ENCODE results near the gene GALNT12. TPM values are rescaled to one million over a fixed set of nuclear protein-coding genes. Genes with fewer than 3 reads are reported as not detected.

GALNT12 gene
- total RNA-seq, 1 experiment from 2014 or later, result 52.9 TPM

- Histone ChIP-seq H3K4me1 (replicated peaks; ENCODE audit: insufficient read depth) (peaks cover 13% of the 10 kb centered on the region; the same call in 1 of the 2 replicates), H3K4me3 (no peak overlapping the region), H3F3A (ENCODE audit: insufficient read depth, low read depth) (peaks cover 6% of the 10 kb centered on the region), H3K79me2 (ENCODE audit: low read depth) (no peaks in the 10 kb centered on the region), H3K4me2 (no peak overlapping the region), H4K20me1 (ENCODE audit: insufficient read depth) (no peaks in the 10 kb centered on the region), H2AFZ (no peak overlapping the region), H3K9me2 (ENCODE audit: insufficient read depth) (no peaks in the 10 kb centered on the region), H3K27me3 (ENCODE audit: insufficient read depth, low read depth) (no peaks in the 10 kb centered on the region), H3K9me3 (ENCODE audit: insufficient read depth, low read depth) (no peaks in the 10 kb centered on the region), H3K27ac (no peak overlapping the region), H3K36me3 (ENCODE audit: low read depth) (peaks cover 38% of the 10 kb centered on the region)
- ChIA-PET CTCF (no interaction called here), POLR2A (ENCODE audit: unreplicated experiment) (no interaction called here)
- no TSS peak for BruUV-seq (replicated peaks)
- intact Hi-C loops (cut with micrococcal nuclease; ENCODE audit: unreplicated experiment), result loop anchor here (1.0 kb wide), 1 partner anchor 21 kb away; no protein-coding TSS in a partner anchor
- DNase-seq, result no peak
- TF ChIP-seq CTCF (conservative IDR thresholded peaks at IDR 0.05) (no peak), EZH2 (IDR thresholded peaks at IDR 0.05; ENCODE audit: low read depth) (no peak)
Measured at GRCh38 chr9:98767915-98768314, 39.6 kb upstream of the GALNT12 start.

GRCh38 chr9:98768344-98768743 lies 39.1 kb upstream of the GALNT12 start:
- intact Hi-C loops (cut with micrococcal nuclease; ENCODE audit: unreplicated experiment), result loop anchor here (1.0 kb wide), 1 partner anchor 21 kb away; no protein-coding TSS in a partner anchor
- Histone ChIP-seq H3K27ac (no peak overlapping the region), H3K9me2 (ENCODE audit: insufficient read depth) (no peaks in the 10 kb centered on the region), H2AFZ (no peak overlapping the region), H3F3A (ENCODE audit: insufficient read depth, low read depth) (peaks cover 6% of the 10 kb centered on the region), H4K20me1 (ENCODE audit: insufficient read depth) (no peaks in the 10 kb centered on the region), H3K4me2 (no peak overlapping the region), H3K79me2 (ENCODE audit: low read depth) (no peaks in the 10 kb centered on the region), H3K9me3 (ENCODE audit: insufficient read depth, low read depth) (no peaks in the 10 kb centered on the region), H3K4me3 (no peak overlapping the region), H3K36me3 (ENCODE audit: low read depth) (peaks cover 39% of the 10 kb centered on the region), H3K27me3 (ENCODE audit: insufficient read depth, low read depth) (no peaks in the 10 kb centered on the region), H3K4me1 (replicated peaks; ENCODE audit: insufficient read depth) (peaks cover 13% of the 10 kb centered on the region; the same call in 1 of the 2 replicates)
- ChIA-PET CTCF (no interaction called here), POLR2A (ENCODE audit: unreplicated experiment) (no interaction called here)
- no TSS peak for BruUV-seq (replicated peaks)
- TF ChIP-seq EZH2 (IDR thresholded peaks at IDR 0.05; ENCODE audit: low read depth) (no peak), CTCF (conservative IDR thresholded peaks at IDR 0.05) (no peak)
- no peak for DNase-seq

- no TSS peak for BruUV-seq (replicated peaks)
- no peaks in the 10 kb centered on the region for H4K20me1 ChIP-seq (ENCODE audit: insufficient read depth)
- ChIA-PET CTCF (no interaction called here), POLR2A (ENCODE audit: unreplicated experiment) (interaction anchor here (0.6 kb wide), 1 partner anchor 446 kb away, joined by 3 read pairs; no protein-coding TSS in a partner anchor)
- peaks cover 10% of the 10 kb centered on the region for H3K4me1 ChIP-seq (replicated peaks; ENCODE audit: insufficient read depth)
- TF ChIP-seq CTCF (conservative IDR thresholded peaks at IDR 0.05) (no peak), EZH2 (IDR thresholded peaks at IDR 0.05; ENCODE audit: low read depth) (no peak)
- intact Hi-C loops (cut with micrococcal nuclease; ENCODE audit: unreplicated experiment), result no loop called here
- no peak for DNase-seq
- no peaks in the 10 kb centered on the region for H3K27me3 ChIP-seq (ENCODE audit: insufficient read depth, low read depth)
- H2AFZ ChIP-seq, result no peak overlapping the region
- no peaks in the 10 kb centered on the region for H3K79me2 ChIP-seq (ENCODE audit: low read depth)
- no peaks in the 10 kb centered on the region for H3K9me2 ChIP-seq (ENCODE audit: insufficient read depth)
- no peaks in the 10 kb centered on the region for H3K9me3 ChIP-seq (ENCODE audit: insufficient read depth, low read depth)
- H3K27ac ChIP-seq, result no peak overlapping the region
- H3K4me2 ChIP-seq, result no peak overlapping the region
- H3F3A ChIP-seq (ENCODE audit: insufficient read depth, low read depth), result peaks cover 4% of the 10 kb centered on the region
- peaks cover 28% of the 10 kb centered on the region for H3K36me3 ChIP-seq (ENCODE audit: low read depth)
- no peak overlapping the region for H3K4me3 ChIP-seq
Measured at GRCh38 chr9:98770717-98771116, 36.8 kb upstream of the GALNT12 start.

Measured in PC-9 (cell line).